ENCODE results near the gene DUOXA2. TPM values are rescaled to one million over a fixed set of nuclear protein-coding genes. Genes with fewer than 3 reads are reported as not detected.

DUOXA2 gene
- total and polyA plus RNA-seq, 11 donors = 0.03 TPM; not detected in 10

DNA sequence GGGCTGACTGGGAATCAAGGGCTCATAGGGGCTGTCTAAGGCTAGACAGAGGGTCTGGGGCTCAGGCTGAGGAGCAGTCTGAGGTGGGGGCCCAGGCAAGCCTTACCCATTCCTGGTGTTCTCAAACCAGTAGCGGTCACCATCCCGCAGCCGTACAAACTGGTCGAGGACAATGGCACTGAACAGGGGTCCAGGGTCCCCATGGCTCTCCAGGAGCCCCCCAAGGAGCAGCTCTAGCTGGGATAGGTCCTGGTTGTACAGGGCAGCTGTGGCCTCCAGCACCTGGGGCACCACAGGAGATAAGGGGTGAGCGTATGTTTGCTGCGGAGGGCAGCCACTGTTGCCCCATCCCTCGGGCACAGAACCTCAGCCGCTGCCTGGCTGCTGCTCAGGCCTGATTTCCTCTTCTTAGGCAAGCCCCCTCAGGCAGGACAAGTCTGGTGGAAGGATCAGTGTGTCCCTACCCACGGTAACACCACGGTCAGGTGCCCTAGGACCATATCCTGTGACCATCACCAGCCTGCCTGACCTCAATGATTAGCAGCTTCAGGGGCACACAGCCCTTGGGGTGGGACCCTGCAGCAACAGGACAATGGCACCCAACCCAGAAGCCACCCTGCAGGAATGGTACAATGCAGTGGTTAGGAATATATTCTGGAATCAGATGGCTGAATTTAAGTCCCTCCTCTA lies 6.0 kb upstream of the DUOXA2 start:
- DNase-seq (no peak), ATAC-seq (no peak)
- TF ChIP-seq POLR2A (IDR thresholded peaks at IDR 0.05) = no peak
- TF ChIP-seq, protein P1, sequence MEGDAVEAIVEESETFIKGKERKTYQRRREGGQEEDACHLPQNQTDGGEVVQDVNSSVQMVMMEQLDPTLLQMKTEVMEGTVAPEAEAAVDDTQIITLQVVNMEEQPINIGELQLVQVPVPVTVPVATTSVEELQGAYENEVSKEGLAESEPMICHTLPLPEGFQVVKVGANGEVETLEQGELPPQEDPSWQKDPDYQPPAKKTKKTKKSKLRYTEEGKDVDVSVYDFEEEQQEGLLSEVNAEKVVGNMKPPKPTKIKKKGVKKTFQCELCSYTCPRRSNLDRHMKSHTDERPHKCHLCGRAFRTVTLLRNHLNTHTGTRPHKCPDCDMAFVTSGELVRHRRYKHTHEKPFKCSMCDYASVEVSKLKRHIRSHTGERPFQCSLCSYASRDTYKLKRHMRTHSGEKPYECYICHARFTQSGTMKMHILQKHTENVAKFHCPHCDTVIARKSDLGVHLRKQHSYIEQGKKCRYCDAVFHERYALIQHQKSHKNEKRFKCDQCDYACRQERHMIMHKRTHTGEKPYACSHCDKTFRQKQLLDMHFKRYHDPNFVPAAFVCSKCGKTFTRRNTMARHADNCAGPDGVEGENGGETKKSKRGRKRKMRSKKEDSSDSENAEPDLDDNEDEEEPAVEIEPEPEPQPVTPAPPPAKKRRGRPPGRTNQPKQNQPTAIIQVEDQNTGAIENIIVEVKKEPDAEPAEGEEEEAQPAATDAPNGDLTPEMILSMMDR (IDR thresholded peaks at IDR 0.05) = no peak
- intact Hi-C loops (cut with DNase I) = no loop called here
- H3K4me1 ChIP-seq = peaks cover 3 to 18% (median 6%) of the 10 kb centered on the region in 12 donors
- H3K27me3 ChIP-seq = peaks cover 18 to 49% (median 28%) of the 10 kb centered on the region in 9 donors
- H3K27ac ChIP-seq = no peak overlapping the region
- 92 to 94% (median 93%) methylated on average over 8 to 10 of the region's 10 CpGs for WGBS, 4 donors
- no peaks in the 10 kb centered on the region for H3K9me3 ChIP-seq
- H3K36me3 ChIP-seq = no peaks in the 10 kb centered on the region
- no peak overlapping the region for H3K4me3 ChIP-seq

- peaks cover 37 to 71% (median 51%) of the 10 kb centered on the region in 9 donors for H3K27me3 ChIP-seq
- peaks cover 3 to 30% (median 12%) of the 10 kb centered on the region in 12 donors for H3K4me1 ChIP-seq
- TF ChIP-seq, protein P1 (IDR thresholded peaks at IDR 0.05) = no peak
- TF ChIP-seq POLR2A (IDR thresholded peaks at IDR 0.05) = no peak
- no peak overlapping the region for H3K4me3 ChIP-seq
- no peaks in the 10 kb centered on the region for H3K36me3 ChIP-seq
- ATAC-seq = no peak
- no peak for DNase-seq
- H3K9me3 ChIP-seq = no peaks in the 10 kb centered on the region
- WGBS, 4 donors = 46 to 70% (median 53%) methylated on average over 11 of the region's 11 CpGs
- intact Hi-C loops (cut with DNase I) = loop anchor here in 3 of 10 donors (10.0 kb wide), 4 partner anchors 46 to 146 kb away; no protein-coding TSS in a partner anchor
- H3K27ac ChIP-seq = no peak overlapping the region
Measured at GRCh38 chr15:45110256-45110820, 3.8 kb upstream of the DUOXA2 start.

- peaks cover 3 to 33% (median 13%) of the 10 kb centered on the region in 12 donors for H3K4me1 ChIP-seq
- H3K27ac ChIP-seq = no peak overlapping the region
- H3K27me3 ChIP-seq = peaks cover 41 to 84% (median 61%) of the 10 kb centered on the region in 9 donors
- H3K9me3 ChIP-seq = no peaks in the 10 kb centered on the region
- H3K36me3 ChIP-seq = no peaks in the 10 kb centered on the region
- TF ChIP-seq, protein P1 (IDR thresholded peaks at IDR 0.05) = no peak
- TF ChIP-seq POLR2A (IDR thresholded peaks at IDR 0.05) = no peak
- intact Hi-C loops (cut with DNase I) = loop anchor here in 3 of 10 donors (10.0 kb wide), 4 partner anchors 47 to 147 kb away; no protein-coding TSS in a partner anchor
- no peak overlapping the region for H3K4me3 ChIP-seq
- WGBS, 4 donors = 4 to 12% (median 6%) methylated on average over 27 to 71 of the region's 71 CpGs
- ATAC-seq (no peak), DNase-seq (no peak)
Measured at GRCh38 chr15:45111390-45112142, 2.6 kb upstream of the DUOXA2 start.
